Ramos (cell line): ENCODE results near the gene DUS1L.
"Not testable (repeated sequence)": the region's sequence is repeated elsewhere in the genome, so short reads cannot be mapped to it uniquely, and the experiment has no call there.

Experiments used
- in situ Hi-C: fragments of 300-500 bp; cut with MboI; formaldehyde crosslinking; loops from one replicate; pipeline ENCODE4 v1.14.3; 2022; ENCODE audit warnings: low sequenced_read_pairs; ENCODE audit not compliant: unreplicated experiment

Gene DUS1L

DNA sequence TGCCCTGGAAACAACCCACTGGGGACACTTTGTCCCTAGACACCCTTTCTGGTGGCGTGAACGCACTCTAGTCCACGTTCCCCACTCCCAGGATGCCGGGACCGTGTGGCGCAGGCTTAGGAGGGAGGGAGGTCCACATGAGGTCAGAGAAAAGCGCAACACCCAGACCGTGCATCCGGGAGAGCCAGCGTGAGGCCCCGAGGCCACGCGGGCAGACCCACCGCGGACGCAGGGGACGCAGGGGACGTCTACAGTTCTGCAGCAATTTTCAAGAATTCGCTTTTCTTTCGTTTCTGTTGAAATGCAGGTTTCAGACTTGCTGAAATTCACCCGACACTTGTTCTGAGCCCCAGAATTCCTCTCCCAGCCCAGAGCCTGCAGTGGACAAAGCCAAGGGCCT is 18.7 kb downstream of the DUS1L start:
- in situ Hi-C loops: no loop called here

DNA sequence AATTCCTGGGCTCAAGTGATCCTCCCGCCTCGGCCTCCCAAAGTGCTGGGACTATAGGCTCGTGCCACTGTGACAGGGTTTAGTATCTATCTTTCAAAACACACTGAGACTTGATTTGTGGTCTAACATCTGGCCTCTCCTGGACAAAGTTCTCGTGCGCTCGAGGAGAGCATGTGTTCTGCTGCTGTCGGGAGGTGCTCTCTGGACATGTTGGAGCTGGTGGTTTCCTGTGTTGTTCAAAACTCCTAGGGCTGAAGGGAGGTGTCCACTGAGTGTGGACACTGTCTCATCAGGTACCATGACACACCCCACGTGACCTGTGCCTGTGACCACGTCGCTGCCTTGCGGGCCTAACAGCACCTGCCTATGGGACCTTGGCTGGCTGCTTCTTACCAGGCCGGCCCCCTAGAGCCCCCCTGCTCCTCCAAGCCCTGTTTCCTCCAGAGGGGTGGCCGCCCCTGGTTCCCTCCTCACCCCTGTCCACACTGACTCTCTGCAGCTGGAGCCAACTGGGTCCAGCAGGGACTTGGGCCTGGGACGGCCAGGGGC is 19.6 kb downstream of the DUS1L start:
- in situ Hi-C loops: no loop called here

DNA sequence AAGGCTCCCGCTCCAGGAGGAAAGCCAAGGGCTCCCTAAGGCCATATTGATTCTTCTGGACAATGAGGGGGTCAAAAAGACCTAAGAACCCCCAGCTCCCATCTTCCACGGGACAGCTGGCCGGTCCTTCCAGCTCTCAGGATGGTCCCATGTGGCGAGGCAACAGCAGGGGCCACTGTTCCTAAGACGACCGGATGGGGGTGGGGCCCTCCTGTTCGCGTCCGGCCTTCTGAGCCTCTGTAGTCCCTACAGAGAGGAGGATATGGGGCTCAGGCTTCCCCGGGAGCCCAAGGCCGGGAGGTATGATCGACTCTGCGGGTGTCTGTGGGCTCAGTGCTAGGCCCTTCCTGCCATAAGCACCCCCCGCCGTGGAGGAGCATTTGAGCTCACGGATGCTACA is 22.1 kb downstream of the DUS1L start:
- in situ Hi-C loops: no loop called here

DNA sequence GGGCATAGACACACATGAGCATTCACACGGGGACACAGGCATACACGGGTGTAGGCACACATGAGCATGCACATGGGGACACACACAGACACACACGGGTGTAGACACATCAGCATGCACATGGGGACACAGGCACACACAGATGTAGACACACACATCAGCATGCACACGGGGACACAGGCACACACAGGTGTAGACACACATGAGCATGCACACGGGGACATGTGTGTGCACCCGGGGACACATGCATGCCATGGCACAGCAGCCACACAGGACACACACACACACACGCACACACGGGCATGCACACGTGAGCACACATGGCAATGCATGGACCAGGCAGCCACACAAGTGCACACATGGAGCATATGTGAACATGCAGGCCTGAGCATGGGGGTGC is 23.0 kb downstream of the DUS1L start:
- in situ Hi-C loops: no loop called here

DNA sequence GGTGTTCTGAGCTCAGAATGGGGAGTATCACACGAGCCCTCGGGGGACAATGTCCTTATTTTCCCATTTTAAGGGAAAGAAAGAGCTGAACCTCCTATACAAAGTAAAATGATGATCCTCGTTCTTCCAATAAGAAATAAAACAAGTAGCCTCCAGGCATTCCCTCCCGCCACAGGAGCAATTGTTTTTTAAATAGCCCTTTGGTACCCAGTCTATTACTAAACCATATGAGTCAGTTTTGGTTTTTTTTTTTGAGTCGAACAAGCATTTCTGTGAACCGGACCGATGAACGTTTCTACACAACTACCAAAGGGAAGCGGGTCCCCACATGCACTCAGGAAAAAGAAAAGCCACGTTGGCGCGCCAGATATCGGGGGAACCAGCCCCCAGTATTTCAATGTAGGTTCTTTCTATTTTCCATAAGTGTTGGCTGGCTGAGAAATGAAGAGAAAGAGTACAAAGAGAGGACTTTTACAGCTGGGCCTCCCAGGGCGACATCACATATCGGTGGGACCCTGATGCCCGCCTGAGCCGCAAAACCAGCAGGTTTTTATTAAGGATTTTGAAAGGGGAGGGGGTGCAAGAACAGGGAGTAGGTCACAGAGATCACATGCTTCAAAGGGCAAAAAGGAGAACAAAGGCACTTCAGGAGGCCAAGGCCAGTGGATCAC is 24.3 kb downstream of the DUS1L start:
- in situ Hi-C loops: no loop called here

DNA sequence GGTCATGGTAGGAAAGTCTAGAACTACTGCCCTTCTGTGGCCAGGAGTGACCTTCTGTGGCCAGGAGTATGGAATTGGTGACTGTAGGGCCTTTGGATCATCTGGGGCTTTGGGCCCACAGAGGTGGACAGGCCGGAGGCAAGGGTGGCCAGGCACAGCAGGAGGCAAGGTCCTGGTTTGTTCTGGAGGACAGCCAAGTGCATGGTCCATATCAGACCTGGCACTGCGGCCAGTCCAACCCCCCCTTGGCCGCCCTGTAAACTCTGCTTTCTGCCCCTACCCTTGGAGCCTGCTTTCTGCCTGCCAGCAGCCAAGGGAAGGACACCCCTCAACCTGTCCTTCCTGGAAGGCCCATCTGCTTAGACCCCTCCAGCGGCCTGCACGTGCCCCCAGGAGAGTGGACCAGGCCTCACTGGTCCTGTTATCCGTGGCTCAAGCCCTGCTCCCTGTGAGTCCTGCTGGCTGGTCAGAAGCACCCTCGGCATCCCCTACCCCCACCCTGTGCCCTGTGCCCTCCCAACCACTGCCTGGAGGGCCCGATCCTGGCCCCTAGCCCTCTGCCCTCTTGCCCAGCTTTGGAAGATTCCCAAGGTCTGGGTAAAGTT is 25.8 kb downstream of the DUS1L start:
- in situ Hi-C loops: no loop called here

DNA sequence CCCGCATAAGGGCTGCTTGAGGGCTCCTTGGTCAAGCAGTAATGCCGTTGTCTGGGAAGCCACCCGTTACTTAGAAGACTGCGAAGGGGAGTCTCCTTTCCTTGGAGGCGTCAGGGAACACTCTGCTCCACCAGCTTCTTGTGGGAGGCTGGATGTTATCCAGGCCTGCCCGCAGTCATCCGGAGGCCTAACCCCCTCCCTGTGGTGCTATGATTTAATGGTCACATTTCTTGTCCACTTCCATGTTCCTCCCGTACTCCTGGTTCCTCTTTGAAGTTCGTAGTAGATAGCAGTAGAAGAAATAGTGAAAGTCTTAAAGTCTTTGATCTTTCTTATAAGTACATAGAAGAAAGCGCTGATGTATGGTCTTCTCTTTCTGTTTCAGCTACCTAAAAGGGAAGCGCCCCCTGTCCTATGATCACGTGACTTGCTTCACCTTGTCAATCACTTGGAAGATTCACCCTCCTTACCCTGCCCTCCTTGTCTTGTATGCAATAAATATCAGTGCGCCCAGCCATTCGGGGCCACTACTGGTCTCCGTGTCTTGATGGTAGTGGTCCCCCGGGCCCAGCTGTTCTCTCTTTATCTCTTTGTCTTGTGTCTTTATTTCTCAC is 26.7 kb downstream of the DUS1L start:
- in situ Hi-C loops: not testable (repeated sequence)

DNA sequence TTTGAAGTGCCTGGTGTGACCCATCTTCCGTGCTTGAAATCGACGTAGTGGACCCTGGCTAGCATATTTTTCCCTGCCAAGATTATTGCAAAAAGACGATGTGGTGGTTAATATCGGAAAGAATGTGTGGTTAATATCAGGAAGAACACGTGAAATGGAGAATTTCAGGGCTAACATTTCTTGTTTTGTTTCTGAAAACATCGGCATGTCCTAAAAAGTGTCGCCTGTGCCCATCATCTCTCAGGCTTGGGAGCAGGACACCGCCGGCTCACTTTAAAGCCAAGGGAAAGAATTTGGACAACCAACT is 27.8 kb downstream of the DUS1L start:
- in situ Hi-C loops: no loop called here

DNA sequence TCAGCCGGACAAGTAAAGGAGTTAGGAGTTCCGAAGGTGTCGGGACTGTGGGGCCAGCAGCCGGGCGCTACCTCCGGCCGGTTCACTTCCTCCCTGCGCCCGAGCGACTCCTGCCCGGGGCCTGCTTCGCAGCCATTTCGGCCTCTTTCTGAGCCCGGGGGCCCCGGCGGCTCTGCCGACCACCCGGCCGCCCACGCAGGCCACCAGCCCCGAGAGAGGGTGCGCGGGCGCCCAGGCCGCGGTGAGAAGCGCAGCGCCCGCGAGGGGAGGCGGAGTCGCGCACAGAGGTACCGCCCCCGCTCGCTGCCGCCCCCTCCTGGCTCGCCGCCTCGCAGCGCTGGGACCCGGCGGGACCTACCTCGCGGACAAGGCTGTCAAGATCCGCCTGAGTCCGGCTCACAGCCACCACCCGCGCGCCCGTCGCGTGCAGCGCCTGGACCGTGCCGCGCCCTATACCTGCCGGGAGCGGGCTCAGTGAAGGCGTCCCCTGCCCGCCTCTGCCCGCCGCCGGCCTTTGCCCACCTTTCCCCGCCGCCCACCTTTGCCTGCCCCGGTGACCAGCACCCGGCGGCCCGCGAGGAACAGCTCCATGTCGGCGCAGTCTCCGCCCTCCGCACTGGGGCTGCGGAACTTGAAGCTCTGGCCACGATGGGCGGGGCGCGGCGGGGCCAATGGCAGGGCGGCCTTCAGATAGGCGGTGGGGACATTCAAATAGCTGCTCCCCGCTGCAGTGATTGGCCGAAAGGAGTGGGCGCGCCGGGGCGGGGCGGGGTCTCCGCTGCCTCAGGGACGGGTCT is 28.3 kb downstream of the DUS1L start, which contains the start of gene DCXR:
TSS of gene DCXR (minus strand) at position 606 of the 797 bp plus-strand sequence. CDS start at position 591, 15 bp downstream.
- in situ Hi-C loops: no loop called here

DNA sequence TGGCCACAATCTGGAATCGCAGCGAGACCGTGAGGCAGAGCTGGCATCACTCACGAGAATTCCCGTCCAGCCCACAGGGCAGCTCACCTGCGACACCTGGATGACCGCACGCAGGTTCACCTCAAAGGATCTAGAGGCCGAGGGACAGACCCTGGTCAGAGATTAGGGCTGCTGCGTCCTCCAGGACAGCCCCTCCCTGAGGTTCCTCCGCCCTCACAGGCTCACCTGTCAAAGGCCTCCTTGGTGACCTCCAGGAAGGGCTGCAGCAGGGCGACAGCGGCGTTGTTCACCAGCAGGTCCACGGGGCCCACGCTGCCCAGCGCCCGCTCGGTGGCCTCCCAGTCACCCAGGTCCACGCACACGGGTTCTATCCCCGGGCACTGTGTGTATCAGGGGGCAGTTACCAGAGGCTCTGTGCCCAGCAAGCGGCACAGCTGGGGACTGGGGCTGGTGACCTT is 28.9 kb downstream of the DUS1L start:
- in situ Hi-C loops: no loop called here

DNA sequence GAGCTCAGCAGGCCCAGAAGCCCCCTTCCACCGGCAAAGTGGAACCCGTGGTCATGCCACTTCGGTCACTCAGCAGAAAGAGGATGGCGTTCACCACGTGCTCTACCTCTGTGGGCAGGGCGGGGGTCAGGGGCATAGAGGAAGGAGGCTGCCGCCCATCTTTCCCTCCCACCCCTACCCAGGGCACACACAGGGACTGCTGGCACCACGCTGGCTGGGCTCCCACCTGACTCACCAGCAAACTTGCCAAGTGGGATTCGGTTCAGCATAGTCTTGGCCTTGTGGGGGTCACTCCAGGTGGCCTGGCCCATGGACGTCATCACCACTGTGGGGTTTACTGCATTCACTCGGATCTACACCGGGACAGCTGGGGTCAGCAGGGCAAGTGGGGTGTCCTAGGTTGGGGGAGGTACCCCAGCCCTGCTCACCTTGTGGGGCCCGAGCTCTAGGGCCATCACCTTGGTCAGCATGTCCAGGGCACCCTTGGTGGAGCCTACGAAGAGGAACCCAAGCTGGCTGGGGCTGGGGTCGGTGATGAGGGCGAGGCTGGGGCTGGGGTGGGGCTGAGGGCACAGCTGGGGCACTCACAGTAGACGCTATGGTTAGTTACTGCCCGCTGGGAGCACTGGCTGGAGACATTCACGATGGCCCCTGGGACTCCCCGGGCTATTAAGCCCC is 29.5 kb downstream of the DUS1L start:
- in situ Hi-C loops: no loop called here

DNA sequence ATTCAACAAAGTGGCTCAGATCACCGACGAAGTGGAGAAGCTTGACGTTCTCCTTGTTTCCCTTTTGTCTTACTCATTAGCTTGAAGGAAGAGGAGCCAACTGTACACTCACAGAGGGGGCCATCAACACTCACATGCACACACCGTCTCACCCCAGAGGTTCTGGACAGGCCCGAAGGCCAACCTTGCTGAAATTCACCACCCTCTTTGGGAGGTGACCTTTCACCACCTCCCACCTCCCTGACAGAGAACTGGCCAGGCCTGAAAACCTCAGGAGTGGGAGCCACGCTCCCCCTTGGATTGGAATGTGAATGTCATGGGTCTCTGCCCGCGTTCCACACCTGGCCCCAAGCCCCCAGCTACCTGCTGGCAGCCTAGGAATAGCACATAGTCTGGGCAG is 30.1 kb downstream of the DUS1L start:
- in situ Hi-C loops: no loop called here

DNA sequence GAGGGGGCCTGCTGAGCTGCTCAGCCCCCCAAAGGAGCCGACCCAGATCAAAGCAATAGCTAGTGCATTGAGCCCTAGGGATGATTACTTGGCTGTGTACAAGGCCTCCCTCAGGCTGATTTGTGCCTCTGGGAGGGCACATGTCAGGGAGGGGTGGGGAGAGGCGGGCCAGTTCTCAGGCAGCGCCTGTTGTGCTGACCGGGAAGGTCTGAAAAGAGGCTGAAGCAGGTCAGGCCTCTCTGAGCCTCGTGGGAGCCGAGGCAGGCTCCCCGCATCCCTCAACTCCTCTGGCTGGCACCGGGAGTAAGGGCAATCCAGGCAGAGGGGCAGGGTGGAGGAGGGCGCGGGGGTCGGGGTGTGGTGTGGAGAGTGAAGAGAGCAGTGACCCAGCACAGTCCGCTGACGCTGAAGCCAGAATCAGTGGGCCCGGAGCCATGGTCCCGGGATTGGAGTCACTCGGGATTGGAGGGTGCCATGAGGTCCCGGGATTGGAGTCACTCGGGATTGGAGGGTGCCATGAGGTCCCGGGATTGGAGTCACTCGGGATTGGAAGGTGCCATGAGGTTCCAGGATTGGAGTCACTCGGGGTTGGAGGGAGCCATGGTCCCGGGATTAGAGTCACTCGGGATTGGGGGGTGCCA is 31.1 kb downstream of the DUS1L start:
- in situ Hi-C loops: loop anchor here (5.0 kb wide), 1 partner anchor 123 kb away; no protein-coding TSS in a partner anchor

DNA sequence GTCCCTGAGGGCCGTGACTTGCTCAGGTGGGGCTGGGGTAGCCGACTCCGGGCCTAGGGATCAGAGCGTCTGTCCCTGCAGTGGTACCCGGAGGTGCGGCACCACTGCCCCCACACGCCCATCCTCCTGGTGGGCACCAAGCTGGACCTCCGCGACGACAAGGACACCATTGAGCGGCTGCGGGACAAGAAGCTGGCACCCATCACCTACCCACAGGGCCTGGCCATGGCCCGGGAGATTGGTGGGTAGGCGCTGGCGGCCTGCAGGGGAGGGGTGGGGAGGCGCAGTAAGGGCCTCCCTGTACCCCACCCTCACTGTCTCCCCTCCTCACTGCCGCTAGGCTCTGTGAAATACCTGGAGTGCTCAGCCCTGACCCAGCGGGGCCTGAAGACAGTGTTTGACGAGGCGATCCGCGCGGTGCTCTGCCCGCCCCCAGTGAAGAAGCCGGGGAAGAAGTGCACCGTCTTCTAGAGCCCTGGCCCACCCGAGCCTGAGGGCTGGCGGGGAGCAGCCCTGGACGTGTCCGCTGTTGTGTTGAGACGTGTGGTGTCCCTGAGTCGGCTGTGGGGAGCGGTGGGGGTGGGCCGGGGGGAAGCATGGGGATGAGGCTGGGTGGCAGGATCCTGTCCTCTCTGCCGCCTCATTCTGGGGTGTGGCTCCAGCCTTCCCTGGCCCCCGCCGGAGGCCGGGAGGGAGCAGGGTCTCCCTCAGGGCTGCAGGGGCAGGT is 32.1 kb downstream of the DUS1L start:
- in situ Hi-C loops: loop anchor here (5.0 kb wide), 1 partner anchor 124 kb away; no protein-coding TSS in a partner anchor

DNA sequence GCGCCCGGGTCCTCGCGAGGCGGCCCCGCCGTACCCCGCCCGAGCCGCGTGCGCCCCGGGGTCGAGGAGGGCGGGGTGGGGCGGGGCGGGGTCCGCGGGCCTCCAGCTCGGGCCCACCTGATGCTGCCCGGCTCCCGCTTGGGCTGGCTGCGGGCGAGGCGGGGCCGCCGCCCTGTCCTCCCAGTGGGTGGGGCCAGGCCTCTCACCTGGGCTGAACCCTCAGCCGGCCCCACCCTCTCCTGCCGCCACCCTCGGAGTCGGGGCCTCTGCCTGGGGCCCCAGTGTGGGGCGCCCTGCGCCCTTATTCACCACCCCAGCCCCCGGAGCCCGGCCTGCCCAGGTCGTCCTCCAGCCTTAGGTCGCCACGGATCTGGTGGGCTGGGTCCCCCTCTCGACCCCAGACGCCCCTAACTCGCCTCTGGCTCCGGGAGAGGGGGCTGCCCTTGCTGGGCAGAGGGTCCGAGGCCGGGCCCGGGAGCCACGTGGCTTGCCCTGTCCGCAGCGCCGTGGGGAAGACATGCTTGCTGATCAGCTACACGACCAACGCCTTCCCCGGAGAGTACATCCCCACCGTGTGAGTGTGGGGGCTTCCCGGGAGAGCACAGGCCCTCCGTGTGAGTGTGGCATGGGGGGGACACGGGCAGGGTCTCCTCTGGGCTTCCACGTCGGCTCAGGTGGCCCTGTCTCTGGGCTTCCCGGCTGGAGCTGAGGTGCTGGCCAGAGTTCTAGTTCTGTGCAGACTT is 33.5 kb downstream of the DUS1L start:
- in situ Hi-C loops: loop anchor here (5.0 kb wide), 1 partner anchor 125 kb away; no protein-coding TSS in a partner anchor

DNA sequence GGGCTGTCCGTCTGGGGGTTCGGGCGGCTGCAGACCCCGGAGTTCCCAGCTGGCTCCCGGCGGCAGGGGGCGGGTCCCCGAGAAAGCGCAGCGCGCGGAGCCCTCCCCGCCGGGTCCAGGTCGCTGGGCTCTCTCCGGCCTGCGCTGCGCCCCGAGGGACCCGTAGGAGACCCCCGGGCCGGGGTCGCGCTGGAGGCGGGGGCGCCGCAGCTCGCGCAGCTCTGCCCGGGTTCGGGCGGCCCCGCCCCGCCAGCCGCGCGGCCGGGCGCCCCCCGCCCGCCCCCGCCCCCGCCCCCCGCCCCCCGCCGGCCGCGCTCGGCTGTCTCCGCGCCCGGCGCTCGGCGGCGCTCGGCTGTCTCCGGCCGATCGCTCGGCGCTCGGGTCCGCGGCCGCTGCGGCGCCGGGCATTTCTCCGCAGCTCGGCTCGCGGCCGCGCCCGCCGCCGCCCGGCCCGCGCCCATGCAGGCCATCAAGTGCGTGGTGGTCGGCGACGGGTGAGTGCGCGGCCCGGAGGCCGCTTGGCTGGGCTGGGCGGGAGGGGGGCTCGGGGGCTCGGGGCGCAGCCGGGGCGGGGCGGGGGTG is 34.2 kb downstream of the DUS1L start, which contains the start of gene RAC3:
TSS of gene RAC3 (plus strand) at position 376 of the 582 bp plus-strand sequence. CDS start at position 460, 84 bp downstream.
- in situ Hi-C loops: loop anchor here (5.0 kb wide), 1 partner anchor 126 kb away; no protein-coding TSS in a partner anchor

DNA sequence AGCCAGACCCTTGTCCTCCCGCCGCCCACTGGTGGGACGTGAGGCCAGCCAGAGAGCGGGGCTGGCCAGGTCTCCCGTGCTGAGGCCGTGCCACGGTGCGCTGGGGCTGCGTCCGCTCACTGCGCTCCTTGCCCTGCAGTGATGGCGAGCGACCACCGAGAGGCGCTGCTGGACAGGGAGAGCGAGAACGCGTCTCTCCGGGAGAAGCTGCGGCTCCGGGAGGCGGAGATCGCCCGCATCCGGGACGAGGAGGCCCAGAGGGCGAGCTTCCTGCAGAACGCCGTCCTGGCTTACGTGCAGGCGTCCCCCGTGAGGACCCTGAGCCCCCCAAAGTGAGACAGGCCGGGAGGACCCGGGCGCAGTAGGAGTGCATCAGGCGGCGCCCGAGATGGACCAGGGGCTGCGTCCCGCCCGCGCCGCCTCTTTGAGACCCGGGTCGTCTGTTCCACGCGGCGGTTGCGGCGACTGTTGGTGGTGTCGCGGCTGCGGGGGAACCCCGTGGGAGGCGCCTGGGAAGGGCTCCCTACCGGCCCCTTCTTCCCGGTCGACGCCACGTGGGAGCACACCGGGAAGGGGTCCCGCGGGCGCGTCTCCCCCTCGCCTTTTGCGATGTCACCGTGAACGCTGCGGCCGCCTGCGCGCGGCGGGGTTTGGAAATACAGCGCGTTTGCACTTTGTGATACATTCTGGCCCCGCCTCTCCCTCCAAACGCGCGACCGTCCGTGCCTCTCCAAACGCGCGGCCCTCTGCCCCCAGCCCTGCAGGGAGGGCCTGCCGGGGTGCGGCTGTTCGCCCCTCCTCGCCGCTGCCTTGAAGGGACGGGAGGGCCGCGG is 34.9 kb downstream of the DUS1L start:
- in situ Hi-C loops: loop anchor here (5.0 kb wide), 1 partner anchor 127 kb away; no protein-coding TSS in a partner anchor
